Measurements from ENCODE around the gene BOK.

DNA sequence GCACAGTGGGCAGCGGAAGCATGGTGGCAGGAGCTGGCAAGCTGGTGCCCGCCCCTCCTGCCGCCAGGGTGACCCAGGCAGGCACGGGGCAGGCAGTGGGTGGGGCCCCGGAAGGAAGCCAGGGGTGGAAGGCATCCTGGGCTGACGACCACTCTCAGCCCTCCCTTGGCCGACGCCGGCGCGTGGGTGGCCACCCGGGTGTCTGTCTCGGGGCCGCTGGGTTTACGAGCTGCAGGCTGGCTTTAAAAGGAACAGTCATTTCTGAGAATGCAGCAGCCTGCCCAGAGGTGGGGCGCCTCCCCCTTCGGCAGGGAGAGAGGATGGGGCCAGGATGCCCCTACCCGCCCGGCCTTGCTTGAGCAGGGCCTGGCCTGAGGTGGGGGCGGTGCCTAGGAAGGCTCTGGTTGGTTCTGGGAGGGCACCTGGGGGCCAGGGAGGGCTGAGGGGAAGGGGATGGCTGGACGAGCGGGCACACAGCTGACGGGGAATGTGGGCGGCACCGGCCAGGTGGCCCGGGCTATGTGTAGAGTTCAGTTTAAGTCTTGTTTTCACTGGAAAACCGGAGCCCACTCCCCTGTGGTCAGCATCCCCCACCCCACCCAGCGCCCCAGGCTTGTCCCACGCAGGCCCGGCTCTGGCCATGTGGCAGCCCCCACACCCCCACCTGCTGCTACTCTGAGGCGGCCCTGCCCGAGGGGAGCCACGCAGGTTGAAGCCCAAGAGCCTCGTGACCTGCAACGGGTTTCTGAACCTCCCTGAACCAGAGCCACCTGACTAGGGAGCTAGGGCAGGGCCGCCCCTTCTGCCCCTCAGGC is 6.3 kb downstream of the BOK start:
- TF ChIP-seq, protein P1, sequence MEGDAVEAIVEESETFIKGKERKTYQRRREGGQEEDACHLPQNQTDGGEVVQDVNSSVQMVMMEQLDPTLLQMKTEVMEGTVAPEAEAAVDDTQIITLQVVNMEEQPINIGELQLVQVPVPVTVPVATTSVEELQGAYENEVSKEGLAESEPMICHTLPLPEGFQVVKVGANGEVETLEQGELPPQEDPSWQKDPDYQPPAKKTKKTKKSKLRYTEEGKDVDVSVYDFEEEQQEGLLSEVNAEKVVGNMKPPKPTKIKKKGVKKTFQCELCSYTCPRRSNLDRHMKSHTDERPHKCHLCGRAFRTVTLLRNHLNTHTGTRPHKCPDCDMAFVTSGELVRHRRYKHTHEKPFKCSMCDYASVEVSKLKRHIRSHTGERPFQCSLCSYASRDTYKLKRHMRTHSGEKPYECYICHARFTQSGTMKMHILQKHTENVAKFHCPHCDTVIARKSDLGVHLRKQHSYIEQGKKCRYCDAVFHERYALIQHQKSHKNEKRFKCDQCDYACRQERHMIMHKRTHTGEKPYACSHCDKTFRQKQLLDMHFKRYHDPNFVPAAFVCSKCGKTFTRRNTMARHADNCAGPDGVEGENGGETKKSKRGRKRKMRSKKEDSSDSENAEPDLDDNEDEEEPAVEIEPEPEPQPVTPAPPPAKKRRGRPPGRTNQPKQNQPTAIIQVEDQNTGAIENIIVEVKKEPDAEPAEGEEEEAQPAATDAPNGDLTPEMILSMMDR (IDR thresholded peaks at IDR 0.05 in 4 of 5, conservative IDR thresholded peaks at IDR 0.05 in 1 of 5), result no peak
- no peak for TF ChIP-seq POLR2A (IDR thresholded peaks at IDR 0.05)
